GM18951 (cell line): ENCODE data around the gene CLSTN2.

Source experiments
- POLR2A ChIP-seq: IDR thresholded peaks from 4 replicates; pipeline ENCODE4 v1.6.1; 2011; ENCODE audit warnings: mild to moderate bottlenecking; ENCODE audit not compliant: insufficient read length, insufficient read depth; ENCODE audit errors: extremely low read depth
- in situ Hi-C: fragments of 300-500 bp; cut with MboI; formaldehyde crosslinking; loops from one replicate; pipeline ENCODE4 v1.12.0; 2022; ENCODE audit warnings: low sequenced_read_pairs, mixed read lengths, inconsistent platforms; ENCODE audit not compliant: unreplicated experiment

CLSTN2 gene

GRCh38 chr3:140387244-140387643, 452.3 kb downstream of the CLSTN2 start:
- in situ Hi-C loops = no loop called here
- TF ChIP-seq POLR2A = no peak

GRCh38 chr3:140388202-140388922, 453.4 kb downstream of the CLSTN2 start:
- in situ Hi-C loops = no loop called here
- no peak for TF ChIP-seq POLR2A

GRCh38 chr3:140391061-140391460, 456.1 kb downstream of the CLSTN2 start:
- no peak for TF ChIP-seq POLR2A
- in situ Hi-C loops = no loop called here

GRCh38 chr3:140394488-140395133, 459.6 kb downstream of the CLSTN2 start:
- in situ Hi-C loops = no loop called here
- TF ChIP-seq POLR2A = no peak

DNA sequence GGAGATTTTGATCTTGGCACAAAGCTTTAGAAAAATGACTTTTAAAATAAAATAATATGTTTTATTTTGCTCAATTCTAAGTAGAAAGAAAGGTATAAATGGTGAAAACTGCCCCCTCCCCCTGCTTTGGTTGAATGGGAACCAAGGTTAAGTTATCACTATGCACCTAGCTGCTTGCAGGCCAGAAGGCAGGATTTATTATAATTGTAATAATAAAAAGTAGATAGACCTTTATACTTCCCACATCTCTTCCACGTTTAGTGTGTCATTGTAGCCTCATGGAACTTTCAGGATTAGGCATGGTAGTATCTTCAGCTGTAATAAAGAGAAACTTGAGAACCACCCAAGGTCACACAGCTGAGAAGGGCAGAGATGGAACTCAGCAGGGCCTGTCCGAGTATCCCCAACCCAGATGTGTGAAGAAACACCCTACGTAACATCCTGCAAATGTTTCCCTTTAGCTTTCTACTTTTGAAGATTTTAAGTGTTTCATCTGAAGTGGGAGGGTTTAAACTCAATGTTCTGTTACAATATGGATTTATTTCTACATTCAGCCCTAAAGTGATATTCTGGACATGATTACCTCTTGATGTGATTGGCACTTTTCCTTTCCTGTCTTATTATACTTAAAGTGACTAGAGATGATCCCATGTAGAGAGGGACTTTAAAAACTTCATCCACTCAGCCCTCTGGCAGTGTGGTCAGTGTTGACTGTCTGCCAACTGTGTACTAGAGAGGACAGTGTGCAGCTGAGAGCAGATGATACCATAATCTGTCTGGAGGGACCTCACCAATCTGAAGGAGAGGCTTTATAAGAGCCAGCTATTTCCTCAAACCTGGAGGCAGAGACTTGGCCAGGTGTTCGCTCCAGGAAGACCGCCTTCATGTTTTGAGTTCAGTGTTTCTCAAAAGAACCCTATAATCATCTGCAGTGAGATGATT, 460.4 kb downstream of the CLSTN2 start:
- in situ Hi-C loops = no loop called here
- TF ChIP-seq POLR2A = no peak

GRCh38 chr3:140396110-140396509, 461.1 kb downstream of the CLSTN2 start:
- no peak for TF ChIP-seq POLR2A
- in situ Hi-C loops = no loop called here

- in situ Hi-C loops = no loop called here
- no peak for TF ChIP-seq POLR2A
These were observed 462.9 kb downstream of the CLSTN2 start for GRCh38 chr3:140397847-140398246.

DNA sequence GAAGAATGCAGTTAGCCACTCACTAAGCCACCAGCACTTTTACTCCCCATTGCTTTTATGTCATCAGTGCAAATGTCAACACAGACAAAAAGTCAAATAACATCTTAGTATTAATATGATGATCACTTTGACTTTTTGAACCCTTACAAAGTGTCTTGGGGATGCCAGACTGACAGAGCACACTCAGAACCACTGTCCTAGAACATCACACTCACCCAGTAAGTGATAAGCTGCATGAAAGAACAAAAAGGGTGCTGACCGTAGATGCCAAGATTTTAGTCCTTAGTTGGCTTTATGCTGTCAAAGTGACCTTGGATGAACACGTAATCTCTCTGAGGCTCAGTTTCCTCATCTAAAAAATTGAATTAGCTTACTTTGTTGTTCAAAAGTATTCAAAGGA, 463.4 kb downstream of the CLSTN2 start:
- in situ Hi-C loops = no loop called here
- TF ChIP-seq POLR2A = no peak

DNA sequence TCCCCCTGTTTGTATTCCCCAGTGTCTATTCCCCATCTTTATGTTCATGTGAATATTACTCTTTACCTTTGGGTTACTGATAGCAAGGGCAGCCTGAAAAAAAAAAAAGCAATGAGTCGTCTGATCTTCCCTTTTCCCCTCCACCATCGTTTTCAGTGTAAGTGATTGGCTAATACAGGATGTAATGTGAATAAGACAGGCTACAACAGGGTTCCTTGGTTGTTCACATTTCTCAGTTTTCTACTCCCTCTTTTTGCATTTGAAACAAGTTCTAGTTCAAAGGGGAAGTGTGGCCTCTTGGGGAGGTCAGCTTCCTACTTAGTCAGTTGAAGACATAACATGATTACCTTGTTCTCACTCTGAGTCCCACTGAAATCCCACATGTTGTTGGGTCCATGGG, 464.9 kb downstream of the CLSTN2 start:
- in situ Hi-C loops = no loop called here

GRCh38 chr3:140403079-140403478, 468.1 kb downstream of the CLSTN2 start:
- in situ Hi-C loops = no loop called here
- TF ChIP-seq POLR2A = no peak

More for the DNA sequence above, 464.9 kb downstream of the CLSTN2 start:
- no peak for TF ChIP-seq POLR2A

GRCh38 chr3:140403608-140404007, 468.6 kb downstream of the CLSTN2 start:
- in situ Hi-C loops = no loop called here
- TF ChIP-seq POLR2A = no peak

GRCh38 chr3:140406655-140407054, 471.7 kb downstream of the CLSTN2 start:
- TF ChIP-seq POLR2A = no peak
- in situ Hi-C loops = no loop called here

GRCh38 chr3:140408252-140408651, 473.3 kb downstream of the CLSTN2 start:
- in situ Hi-C loops = no loop called here
- no peak for TF ChIP-seq POLR2A

DNA sequence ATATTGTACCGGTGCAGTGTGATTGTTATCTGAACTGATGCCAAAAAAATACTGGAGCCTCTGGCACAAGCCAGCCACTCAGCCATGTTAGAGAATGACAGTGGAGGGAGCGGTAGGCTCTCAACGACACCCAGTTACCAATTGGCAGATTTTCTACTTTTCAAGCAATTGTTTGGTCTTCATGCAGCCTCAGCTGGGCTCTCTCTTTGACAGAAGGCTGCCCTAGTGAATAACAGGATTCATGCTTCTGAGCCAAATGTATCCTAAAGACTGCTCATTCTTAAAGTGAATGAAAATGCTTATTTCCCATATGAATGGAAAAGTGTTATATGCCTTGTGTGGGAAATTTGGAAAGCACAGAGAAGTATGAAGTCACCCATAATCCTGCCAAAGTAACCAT, 481.7 kb downstream of the CLSTN2 start:
- in situ Hi-C loops = no loop called here
- no peak for TF ChIP-seq POLR2A
